ACC112 (cell line): ENCODE measurements around the gene DIPK1B.

Experiments
- H2AFZ ChIP-seq: fragments of 200-600 bp; sonication (generic); one replicate; pipeline ENCODE4 v1.6.0; 2017; ENCODE audit warnings: antibody characterized with exemption, low read length; ENCODE audit not compliant: unreplicated experiment
- H3K27ac ChIP-seq: fragments of 200-600 bp; sonication (generic); 2 replicates; pipeline ENCODE4 v1.5.1; 2014; ENCODE audit warnings: low read depth, mild to moderate bottlenecking, antibody characterized with exemption, low read length, moderate library complexity
- H3K27me3 ChIP-seq: fragments of 200-600 bp; sonication (generic); 2 replicates; pipeline ENCODE4 v1.6.1; 2014; ENCODE audit warnings: mild to moderate bottlenecking, antibody characterized with exemption, low read length, moderate library complexity, mixed read lengths; ENCODE audit not compliant: insufficient read depth
- H3K36me3 ChIP-seq: fragments of 200-600 bp; sonication (generic); 2 replicates; pipeline ENCODE4 v1.6.1; 2016; ENCODE audit warnings: mild to moderate bottlenecking, antibody characterized with exemption, low read length, moderate library complexity, mixed read lengths; ENCODE audit not compliant: insufficient read depth
- H3K4me1 ChIP-seq: fragments of 200-600 bp; sonication (generic); one replicate; pipeline ENCODE4 v1.6.1; 2016; ENCODE audit warnings: low read length, mixed read lengths; ENCODE audit not compliant: insufficient read depth, unreplicated experiment, control insufficient read depth
- H3K4me3 ChIP-seq: fragments of 200-600 bp; sonication (generic); 2 replicates; pipeline ENCODE4 v1.5.1; 2014; ENCODE audit warnings: mild to moderate bottlenecking, low read depth, low read length
- H3K79me2 ChIP-seq: fragments of 200-600 bp; sonication (generic); one replicate; pipeline ENCODE4 v1.6.0; 2016; ENCODE audit warnings: low read length; ENCODE audit not compliant: control insufficient read depth, unreplicated experiment, insufficient read depth

The DIPK1B gene

GRCh38 chr9:136695435-136695895, 16.9 kb upstream of the DIPK1B start:
- H3K4me3 ChIP-seq = no peak overlapping the region
- H3K4me1 ChIP-seq = peaks cover 17% of the 10 kb centered on the region
- no peak overlapping the region for H2AFZ ChIP-seq
- H3K79me2 ChIP-seq = no peaks in the 10 kb centered on the region
- H3K27me3 ChIP-seq = no peaks in the 10 kb centered on the region
- no peak overlapping the region for H3K27ac ChIP-seq
- H3K36me3 ChIP-seq = no peaks in the 10 kb centered on the region

DNA sequence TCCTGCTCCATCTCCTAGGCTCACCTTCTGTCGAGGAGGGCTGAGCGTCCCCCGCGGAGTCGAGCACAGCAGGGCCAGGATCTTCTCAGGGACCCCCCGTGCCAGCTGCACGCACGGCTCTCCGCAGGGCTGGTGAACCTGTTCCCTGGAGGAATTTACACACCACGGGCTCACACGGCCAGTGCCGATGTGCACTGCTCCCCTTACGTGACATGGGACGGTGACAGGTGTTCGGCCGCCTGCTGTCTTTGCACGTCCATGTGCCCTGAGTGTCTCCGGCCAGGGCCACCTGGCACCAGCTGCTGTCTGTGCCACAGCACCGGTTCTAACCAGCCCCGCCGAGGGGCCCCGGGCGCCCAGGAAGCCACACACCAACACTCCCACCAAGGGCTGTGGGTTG, 16.4 kb upstream of the DIPK1B start:
- H2AFZ ChIP-seq = no peak overlapping the region
- H3K4me3 ChIP-seq = no peak overlapping the region

GRCh38 chr9:136696502-136696901, 15.9 kb upstream of the DIPK1B start:
- Histone ChIP-seq H3K27me3 (no peaks in the 10 kb centered on the region), H3K79me2 (no peaks in the 10 kb centered on the region), H3K4me1 (peaks cover 17% of the 10 kb centered on the region), H3K27ac (no peak overlapping the region), H3K4me3 (no peak overlapping the region), H2AFZ (no peak overlapping the region), H3K36me3 (no peaks in the 10 kb centered on the region)

More for the DNA sequence above, 16.4 kb upstream of the DIPK1B start:
- Histone ChIP-seq H3K4me1 (peaks cover 17% of the 10 kb centered on the region), H3K36me3 (no peaks in the 10 kb centered on the region), H3K27me3 (no peaks in the 10 kb centered on the region), H3K79me2 (no peaks in the 10 kb centered on the region), H3K27ac (no peak overlapping the region)

- no peak overlapping the region for H3K27ac ChIP-seq
- H3K36me3 ChIP-seq = no peaks in the 10 kb centered on the region
- H3K79me2 ChIP-seq = no peaks in the 10 kb centered on the region
- no peak overlapping the region for H2AFZ ChIP-seq
- peaks cover 17% of the 10 kb centered on the region for H3K4me1 ChIP-seq
- peak overlapping the region; percentile 47 for H3K4me3 ChIP-seq
- H3K27me3 ChIP-seq = no peaks in the 10 kb centered on the region
Observed at GRCh38 chr9:136697146-136697820, 15.1 kb upstream of the DIPK1B start.

GRCh38 chr9:136697821-136698526, 14.4 kb upstream of the DIPK1B start:
- H3K4me1 ChIP-seq = peaks cover 17% of the 10 kb centered on the region
- no peak overlapping the region for H2AFZ ChIP-seq
- no peak overlapping the region for H3K27ac ChIP-seq
- H3K27me3 ChIP-seq = no peaks in the 10 kb centered on the region
- H3K4me3 ChIP-seq = peak overlapping the region; percentile 47; the same call in 1 of the 2 replicates
- H3K36me3 ChIP-seq = no peaks in the 10 kb centered on the region
- H3K79me2 ChIP-seq = no peaks in the 10 kb centered on the region

- Histone ChIP-seq H3K27ac (no peak overlapping the region), H2AFZ (no peak overlapping the region), H3K4me3 (no peak overlapping the region), H3K36me3 (no peaks in the 10 kb centered on the region), H3K4me1 (peaks cover 14% of the 10 kb centered on the region), H3K27me3 (no peaks in the 10 kb centered on the region), H3K79me2 (no peaks in the 10 kb centered on the region)
Observed at GRCh38 chr9:136698635-136699246, 13.6 kb upstream of the DIPK1B start.

- H2AFZ ChIP-seq = no peak overlapping the region
- no peaks in the 10 kb centered on the region for H3K79me2 ChIP-seq
- H3K4me3 ChIP-seq = no peak overlapping the region
- no peaks in the 10 kb centered on the region for H3K27me3 ChIP-seq
- H3K4me1 ChIP-seq = peaks cover 10% of the 10 kb centered on the region
- no peak overlapping the region for H3K27ac ChIP-seq
- no peaks in the 10 kb centered on the region for H3K36me3 ChIP-seq
Observed at GRCh38 chr9:136700304-136700703, 12.1 kb upstream of the DIPK1B start.

GRCh38 chr9:136700959-136701667, 11.3 kb upstream of the DIPK1B start:
- Histone ChIP-seq H3K4me3 (no peak overlapping the region), H2AFZ (no peak overlapping the region), H3K27me3 (no peaks in the 10 kb centered on the region), H3K4me1 (peaks cover 10% of the 10 kb centered on the region), H3K36me3 (no peaks in the 10 kb centered on the region), H3K79me2 (no peaks in the 10 kb centered on the region), H3K27ac (no peak overlapping the region)

- Histone ChIP-seq H3K79me2 (no peaks in the 10 kb centered on the region), H3K27ac (no peak overlapping the region), H3K4me1 (peaks cover 10% of the 10 kb centered on the region), H3K27me3 (no peaks in the 10 kb centered on the region), H3K4me3 (no peak overlapping the region), H3K36me3 (no peaks in the 10 kb centered on the region), H2AFZ (no peak overlapping the region)
Observed at GRCh38 chr9:136701668-136702053, 10.7 kb upstream of the DIPK1B start.

DNA sequence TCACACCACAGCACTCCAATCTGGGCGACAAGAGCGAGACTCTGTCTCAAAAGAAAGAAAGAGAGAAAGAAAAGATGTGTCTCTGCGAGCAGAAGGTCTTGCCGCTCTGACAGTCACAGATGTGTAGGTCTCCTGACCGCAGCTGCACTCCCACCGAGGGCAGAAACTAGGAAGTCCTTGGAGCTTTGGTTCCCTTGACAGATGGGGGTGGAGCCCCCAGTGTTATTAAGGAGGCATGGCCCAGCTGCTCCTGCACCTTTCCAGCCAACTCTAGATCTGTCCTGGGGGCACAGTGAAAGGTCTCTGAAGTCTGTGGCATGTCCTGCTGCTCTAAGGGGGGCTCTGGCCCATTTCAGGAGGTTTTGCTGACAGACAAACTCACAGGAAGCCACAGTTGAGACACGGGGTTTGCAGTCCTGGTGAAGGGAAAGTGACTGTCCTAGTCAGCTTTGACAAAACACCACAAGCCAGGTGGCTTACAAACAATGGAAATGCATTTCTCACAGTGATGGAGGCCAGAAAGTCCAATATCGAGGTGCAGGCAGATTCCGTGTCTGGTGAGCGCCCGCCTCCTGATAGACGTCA, 9.0 kb upstream of the DIPK1B start:
- no peak overlapping the region for H2AFZ ChIP-seq
- no peak overlapping the region for H3K27ac ChIP-seq
- no peaks in the 10 kb centered on the region for H3K36me3 ChIP-seq
- H3K4me3 ChIP-seq = no peak overlapping the region
- no peaks in the 10 kb centered on the region for H3K27me3 ChIP-seq
- no peaks in the 10 kb centered on the region for H3K79me2 ChIP-seq
- H3K4me1 ChIP-seq = no peaks in the 10 kb centered on the region
